GM12878 (cell line): ENCODE measurements around the gene GNG13.

Source experiments
- ESRRA ChIP-seq: IDR thresholded peaks from 2 replicates; pipeline ENCODE4 v1.6.1; 2012; ENCODE audit warnings: mild to moderate bottlenecking, low read length, improper control_type of control experiment
- ZNF622 ChIP-seq: fragments of 450-650 bp; IDR thresholded peaks from 2 replicates; pipeline ENCODE4 v1.6.1; 2017; ENCODE audit warnings: mild to moderate bottlenecking, inconsistent platforms

DNA sequence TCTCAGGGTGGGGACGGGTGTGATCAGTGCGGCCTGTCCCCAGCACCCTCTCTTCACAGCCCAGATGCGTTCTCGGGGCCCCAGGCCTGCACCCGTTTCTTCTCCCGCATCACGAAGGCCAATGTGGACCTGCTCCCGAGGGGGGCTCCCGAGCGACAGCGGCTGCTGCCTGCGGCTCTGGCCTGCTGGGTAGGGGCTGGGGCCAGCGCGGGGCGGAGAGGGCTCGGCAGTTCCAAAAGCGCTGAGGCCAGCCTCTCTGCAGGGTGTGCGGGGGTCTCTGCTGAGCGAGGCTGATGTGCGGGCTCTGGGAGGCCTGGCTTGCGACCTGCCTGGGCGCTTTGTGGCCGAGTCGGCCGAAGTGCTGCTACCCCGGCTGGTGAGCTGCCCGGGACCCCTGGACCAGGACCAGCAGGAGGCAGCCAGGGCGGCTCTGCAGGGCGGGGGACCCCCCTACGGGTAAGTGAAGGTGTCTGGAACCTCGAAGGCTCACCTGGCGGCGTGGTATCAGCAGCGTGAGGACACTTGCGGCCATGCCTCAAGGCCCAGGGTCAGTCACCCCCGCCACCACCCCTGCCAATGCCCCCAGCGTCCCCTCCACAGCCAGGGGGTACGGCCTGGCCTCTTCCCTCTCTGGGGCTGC lies 35.6 kb downstream of the GNG13 start:
- TF ChIP-seq ESRRA: no peak
- TF ChIP-seq ZNF622: no peak
